ENCODE data around the gene PCGF3.
"Not testable (repeated sequence)": the region's sequence is repeated elsewhere in the genome, so short reads cannot be mapped to it uniquely, and the experiment has no call there.

GRCh38 chr4:736561-736960 is 30.9 kb downstream of the PCGF3 start:
- not testable (repeated sequence) for TF ChIP-seq CTCF, POLR2A, EP300 (IDR thresholded peaks at IDR 0.05)

All from tibial nerve (tissue), 4 donors.